HG03095 (cell line): Measurements from ENCODE around the gene CMTM1.
"Not testable (repeated sequence)": the region's sequence is repeated elsewhere in the genome, so short reads cannot be mapped to it uniquely, and the experiment has no call there.

Source experiments
- ATAC-seq: cut with Tn5 transposase; IDR thresholded peaks from one replicate; pipeline ENCODE4 v1.9.1; 2021; ENCODE audit warnings: moderate library complexity; ENCODE audit not compliant: unreplicated experiment

Gene CMTM1

GRCh38 chr16:66610111-66610820, 44.0 kb downstream of the CMTM1 start:
- ATAC-seq: no peak

GRCh38 chr16:66611911-66612310, 45.7 kb downstream of the CMTM1 start:
- not testable (repeated sequence) for ATAC-seq

GRCh38 chr16:66612422-66612821, 46.2 kb downstream of the CMTM1 start:
- no peak for ATAC-seq

- no peak for ATAC-seq
Measured at GRCh38 chr16:66614161-66614802, 48.0 kb downstream of the CMTM1 start.

- no peak for ATAC-seq
Measured at GRCh38 chr16:66616169-66616568, 49.9 kb downstream of the CMTM1 start.

GRCh38 chr16:66616592-66616991, 50.4 kb downstream of the CMTM1 start:
- no peak for ATAC-seq

GRCh38 chr16:66617010-66617434, 50.8 kb downstream of the CMTM1 start:
- ATAC-seq: no peak

- no peak for ATAC-seq
Measured at GRCh38 chr16:66617728-66618127, 51.5 kb downstream of the CMTM1 start.

- ATAC-seq: no peak
Measured at GRCh38 chr16:66618588-66619375, 52.5 kb downstream of the CMTM1 start.

GRCh38 chr16:66619534-66620428, 53.5 kb downstream of the CMTM1 start:
- ATAC-seq: no peak

- no peak for ATAC-seq
Measured at GRCh38 chr16:66620429-66620795, 54.2 kb downstream of the CMTM1 start.

- ATAC-seq: no peak
Measured at GRCh38 chr16:66621973-66622372, 55.7 kb downstream of the CMTM1 start.

- ATAC-seq: no peak
Measured at GRCh38 chr16:66622863-66623262, 56.6 kb downstream of the CMTM1 start.

- ATAC-seq: no peak
Measured at GRCh38 chr16:66623755-66624154, 57.5 kb downstream of the CMTM1 start.

GRCh38 chr16:66627611-66628378, 61.6 kb downstream of the CMTM1 start:
- not testable (repeated sequence) for ATAC-seq
